HepG2 (cell line): ENCODE measurements around the gene TRPV5. TPM values are rescaled to one million over a fixed set of nuclear protein-coding genes. Genes with fewer than 3 reads are reported as not detected.

Experiments
- ATAC-seq: fragments of 200-7000 bp; cut with Tn5 transposase; 3 replicates; pipeline ENCODE4 v1.9.1; 2020; ENCODE audit warnings: mild to moderate bottlenecking, moderate library complexity
- BruUV-seq: library from RNA; stranded (reverse); fragments of 400-500 nt; replicated peaks from 2 replicates; lab custom pipeline; 2021; lab: Mats Ljungman, UMichigan
- CTCF ChIA-PET: fragments of 300-600 bp; formaldehyde crosslinking; extraction: SDS; loops from one replicate; lab custom pipeline; 2021; ENCODE audit warnings: low total read pairs, inconsistent platforms, low intra/inter-chr PET ratio; lab: Yijun Ruan, JAX
- POLR2A ChIA-PET: fragments of 350-600 bp; sonication (Branson Sonifier 250); formaldehyde crosslinking; loops from one replicate; lab custom pipeline; 2020; ENCODE audit warnings: antibody characterized with exemption, inconsistent platforms; lab: Yijun Ruan, JAX
- DNase-seq: peaks from one replicate; pipeline ENCODE4 v3.0.0-alpha.2; 2015; ENCODE audit warnings: low spot score
- FAIRE-seq: peaks from 3 replicates; lab custom pipeline; 2011; peaks lifted over from hg19 to GRCh38; lab: Jason Lieb, UNC
- H2AFZ ChIP-seq: one replicate; pipeline ENCODE4 v1.6.1; 2011; ENCODE audit warnings: low read length, inconsistent platforms
- H3K27ac ChIP-seq: fragments of 300-600 bp; 3 replicates; pipeline ENCODE4 v1.8.0; 2011; ENCODE audit warnings: mixed run types, mild to moderate bottlenecking, mixed read lengths, low read length, inconsistent platforms; ENCODE audit not compliant: insufficient read depth; ENCODE audit errors: extremely low read length
- H3K27me3 ChIP-seq, 2 experiments: fragments of 200-600 bp in 1 of 2; 2 replicates in 1 of 2; 3 replicates in 1 of 2; pipeline versions ENCODE4 v1.6.0 to v1.8.0; 2011; ENCODE audit warnings: low read length in 2 of 2, mild to moderate bottlenecking in 2 of 2, moderate library complexity in 2 of 2, inconsistent platforms in 1 of 2; ENCODE audit not compliant: insufficient read depth in 2 of 2, control insufficient read depth in 1 of 2
- H3K36me3 ChIP-seq, 2 experiments: fragments of 200-600 bp in 1 of 2; replicated peaks in 1 of 2; 2 replicates in 1 of 2; 3 replicates in 1 of 2; pipeline versions ENCODE4 v1.5.1 to v1.8.0; 2011; ENCODE audit warnings: low read length in 2 of 2, inconsistent platforms in 1 of 2; ENCODE audit not compliant: insufficient read depth in 2 of 2, control insufficient read depth in 1 of 2
- H3K4me1 ChIP-seq: 2 replicates; pipeline ENCODE4 v1.5.1; 2012; ENCODE audit warnings: low read length, inconsistent platforms; ENCODE audit not compliant: insufficient read depth
- H3K4me2 ChIP-seq: 2 replicates; pipeline ENCODE4 v1.6.0; 2011; ENCODE audit warnings: low read depth, low read length, inconsistent platforms
- H3K4me3 ChIP-seq, 3 experiments: fragments of 200-600 bp in 1 of 3; sonication (generic), shearing (Covaris generic) in 1 of 3; replicated peaks in 1 of 3; 2 replicates each; pipeline ENCODE4 v1.5.1; 2011 to 2016; ENCODE audit warnings: low read length in 3 of 3, inconsistent platforms in 2 of 3, low read depth in 2 of 3, mild to moderate bottlenecking in 2 of 3, control low read depth in 1 of 3, mixed read lengths in 1 of 3; ENCODE audit not compliant: insufficient read depth in 1 of 3
- H3K79me2 ChIP-seq: one replicate; pipeline ENCODE4 v1.6.1; 2011; ENCODE audit warnings: low read length, inconsistent platforms; ENCODE audit not compliant: insufficient read depth
- H3K9ac ChIP-seq: 2 replicates; pipeline ENCODE4 v1.6.0; 2011; ENCODE audit warnings: mild to moderate bottlenecking, low read depth, low read length, inconsistent platforms; ENCODE audit not compliant: insufficient read depth
- H3K9me3 ChIP-seq: 2 replicates; pipeline ENCODE4 v1.5.1; 2012; ENCODE audit warnings: mild to moderate bottlenecking, low read length
- H4K20me1 ChIP-seq: 2 replicates; pipeline ENCODE4 v1.6.0; 2011; ENCODE audit warnings: inconsistent platforms, mild to moderate bottlenecking, low read length, moderate library complexity; ENCODE audit not compliant: insufficient read depth
- CHD4 ChIP-seq: fragments of 200-600 bp; sonication (generic); IDR thresholded peaks from 2 replicates; pipeline ENCODE4 v1.7.0; 2017; ENCODE audit warnings: mild to moderate bottlenecking, low read length, borderline replicate concordance
- FOXP1 ChIP-seq, 2 experiments: fragments of 450-650 bp in 1 of 2; IDR thresholded peaks; 2 replicates each; pipeline ENCODE4 v1.6.1; 2017 to 2018; ENCODE audit warnings: antibody characterized with exemption in 1 of 2
- WGBS: methylation state at CpG from one replicate; pipeline ENCODE4 v1.1.6; 2017; ENCODE audit warnings: low lambda C conversion rate; 5-methylcytosine and 5-hydroxymethylcytosine counted together
- in situ Hi-C: cut with HindIII; loops from 2 replicates; pipeline ENCODE4 v1.10.0; 2017; ENCODE audit warnings: low pct_unique_long_range_greater_than_20kb; ENCODE audit not compliant: extremely low pct_ligation_motif_present
- intact Hi-C: fragments of 100-400 bp; cut with micrococcal nuclease; formaldehyde crosslinking; loops from one replicate; pipeline ENCODE4 v1.10.0; 2022; ENCODE audit not compliant: unreplicated experiment
- polyA plus RNA-seq, 8 experiments: library from polyadenylated mRNA; depleted of rRNA in 3 of 8; stranded (reverse) in 7 of 8; unstranded in 1 of 8; fragments of >200 nt; fragmentation: Illumina TruSeq in 4 of 8; extraction: Trizol in 4 of 8; gene quantifications; 2 replicates each; pipeline versions ENCODE4 v1.2.1 to v1.2.3, GENCODE V29; 2011 to 2016; ENCODE audit warnings: low read depth in 4 of 8, missing spikeins in 1 of 8, mixed read lengths in 1 of 8; ENCODE audit not compliant: insufficient read depth in 1 of 8
- total RNA-seq, 5 experiments: library from RNA; depleted of rRNA; stranded (reverse); fragments of >200 nt; fragmentation: Illumina TruSeq; extraction: Trizol; gene quantifications; 2 replicates each; pipeline ENCODE4 v1.2.3, GENCODE V29; 2016; ENCODE audit warnings: low read depth in 1 of 5
- TF ChIP-seq, protein P1 (sequence below), 2 experiments: sonication (generic) in 1 of 2; formaldehyde crosslinking in 1 of 2; IDR thresholded peaks; 2 replicates each; pipeline versions ENCODE4 v1.6.1 to v1.9.0; 2014 to 2022; ENCODE audit warnings: antibody characterized with exemption in 1 of 2, borderline replicate concordance in 1 of 2, inconsistent platforms in 1 of 2, low read depth in 1 of 2, missing genetic modification reagents in 1 of 2

Gene TRPV5
- total and polyA plus RNA-seq, 2 of the 13 experiments (the other 11 are each of a cell fraction or from before 2014, with no cell fraction given), result not detected

- Histone ChIP-seq H3K36me3 (no peaks in the 10 kb centered on the region), H3K9ac (no peak overlapping the region), H3K79me2 (no peaks in the 10 kb centered on the region), H4K20me1 (no peaks in the 10 kb centered on the region), H3K27me3 (peaks cover 0 to 15% of the 10 kb centered on the region in 2 experiments; a peak in 2 of 5 replicates), H3K27ac (no peak overlapping the region), H2AFZ (no peak overlapping the region), H3K4me2 (no peak overlapping the region), H3K9me3 (no peaks in the 10 kb centered on the region), H3K4me1 (no peaks in the 10 kb centered on the region), H3K4me3 (no peak overlapping the region)
- ChIA-PET POLR2A (no interaction called here), CTCF (no interaction called here)
- in situ Hi-C loops (loop anchor here (10.0 kb wide), 1 partner anchor 343 kb away; no protein-coding TSS in a partner anchor), intact Hi-C loops (no loop called here)
- DNase-seq (no peak), FAIRE-seq (no peak), ATAC-seq (no peak)
- 55% methylated on average over 14 of the region's 23 CpGs for WGBS
- no TSS peak for BruUV-seq
- TF ChIP-seq CHD4 (no peak), FOXP1 (IDR thresholded peaks at IDR 0.05) (no peak), FOXP1 (CRISPR knock-in tag; IDR thresholded peaks at IDR 0.05) (no peak)
- TF ChIP-seq, protein P1, sequence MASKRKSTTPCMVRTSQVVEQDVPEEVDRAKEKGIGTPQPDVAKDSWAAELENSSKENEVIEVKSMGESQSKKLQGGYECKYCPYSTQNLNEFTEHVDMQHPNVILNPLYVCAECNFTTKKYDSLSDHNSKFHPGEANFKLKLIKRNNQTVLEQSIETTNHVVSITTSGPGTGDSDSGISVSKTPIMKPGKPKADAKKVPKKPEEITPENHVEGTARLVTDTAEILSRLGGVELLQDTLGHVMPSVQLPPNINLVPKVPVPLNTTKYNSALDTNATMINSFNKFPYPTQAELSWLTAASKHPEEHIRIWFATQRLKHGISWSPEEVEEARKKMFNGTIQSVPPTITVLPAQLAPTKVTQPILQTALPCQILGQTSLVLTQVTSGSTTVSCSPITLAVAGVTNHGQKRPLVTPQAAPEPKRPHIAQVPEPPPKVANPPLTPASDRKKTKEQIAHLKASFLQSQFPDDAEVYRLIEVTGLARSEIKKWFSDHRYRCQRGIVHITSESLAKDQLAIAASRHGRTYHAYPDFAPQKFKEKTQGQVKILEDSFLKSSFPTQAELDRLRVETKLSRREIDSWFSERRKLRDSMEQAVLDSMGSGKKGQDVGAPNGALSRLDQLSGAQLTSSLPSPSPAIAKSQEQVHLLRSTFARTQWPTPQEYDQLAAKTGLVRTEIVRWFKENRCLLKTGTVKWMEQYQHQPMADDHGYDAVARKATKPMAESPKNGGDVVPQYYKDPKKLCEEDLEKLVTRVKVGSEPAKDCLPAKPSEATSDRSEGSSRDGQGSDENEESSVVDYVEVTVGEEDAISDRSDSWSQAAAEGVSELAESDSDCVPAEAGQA (IDR thresholded peaks at IDR 0.05; ENCODE audit: low read depth), result no peak
- TF ChIP-seq, protein P1 (CRISPR knock-in tag; IDR thresholded peaks at IDR 0.05; ENCODE audit: borderline replicate concordance), result no peak
Measured at GRCh38 chr7:142871260-142872105, 62.1 kb downstream of the TRPV5 start.
